OCI-LY7 (cell line): ENCODE results near the gene GLRA1. TPM values are rescaled to one million over a fixed set of nuclear protein-coding genes. Genes with fewer than 3 reads are reported as not detected.

Source experiments
- BruUV-seq: library from RNA; stranded (reverse); fragments of 400-500 nt; replicated peaks from 2 replicates; lab custom pipeline; 2021; lab: Mats Ljungman, UMichigan
- CTCF ChIA-PET: fragments of 300-600 bp; sonication (Branson Sonifier 250); formaldehyde crosslinking; loops from one replicate; lab custom pipeline; 2022; ENCODE audit warnings: antibody characterized with exemption; ENCODE audit not compliant: unreplicated experiment; lab: Charles Lee
- POLR2A ChIA-PET: fragments of 300-600 bp; sonication (Branson Sonifier 250); formaldehyde crosslinking; loops from one replicate; lab custom pipeline; 2022; ENCODE audit warnings: antibody characterized with exemption; lab: Charles Lee
- DNase-seq: peaks from one replicate; pipeline ENCODE4 v3.0.0-alpha.2; 2015; ENCODE audit warnings: low spot score
- H2AFZ ChIP-seq: fragments of 200-600 bp; sonication (generic), shearing (Covaris generic); 2 replicates; pipeline ENCODE4 v1.6.1; 2014; ENCODE audit warnings: mild to moderate bottlenecking, antibody characterized with exemption, low read length, moderate library complexity
- H3K27ac ChIP-seq: fragments of 200-600 bp; sonication (generic); 2 replicates; pipeline ENCODE4 v1.5.1; 2014; ENCODE audit warnings: mixed run types, low read depth, mild to moderate bottlenecking, moderate library complexity, low read length, inconsistent platforms; ENCODE audit not compliant: poor library complexity, severe bottlenecking
- H3K36me3 ChIP-seq: fragments of 200-600 bp; sonication (generic); 2 replicates; pipeline ENCODE4 v1.6.1; 2014; ENCODE audit warnings: mild to moderate bottlenecking, antibody characterized with exemption, low read length, moderate library complexity, mixed read lengths; ENCODE audit not compliant: insufficient read depth
- H3K4me1 ChIP-seq: fragments of 200-600 bp; sonication (generic); 2 replicates; pipeline ENCODE4 v1.5.1; 2014; ENCODE audit warnings: mild to moderate bottlenecking, low read length; ENCODE audit not compliant: insufficient read depth, poor library complexity, severe bottlenecking
- H3K4me2 ChIP-seq: fragments of 200-600 bp; sonication (generic); 2 replicates; pipeline ENCODE4 v1.6.1; 2014; ENCODE audit warnings: mild to moderate bottlenecking, low read length
- H3K4me3 ChIP-seq: fragments of 200-600 bp; sonication (generic); 2 replicates; pipeline ENCODE4 v1.5.1; 2014; ENCODE audit warnings: mild to moderate bottlenecking, low read depth, low read length; ENCODE audit not compliant: poor library complexity, severe bottlenecking
- H3K79me2 ChIP-seq: fragments of 200-600 bp; sonication (generic); 2 replicates; pipeline ENCODE4 v1.6.1; 2016; ENCODE audit warnings: low read depth, mild to moderate bottlenecking, low read length, moderate library complexity, mixed read lengths; ENCODE audit not compliant: insufficient read depth
- H3K9me2 ChIP-seq: fragments of 200-600 bp; sonication (generic); 2 replicates; pipeline ENCODE4 v1.6.1; 2016; ENCODE audit warnings: mild to moderate bottlenecking, low read length, mixed read lengths; ENCODE audit not compliant: insufficient read depth
- H3K9me3 ChIP-seq: fragments of 200-600 bp; sonication (generic); 2 replicates; pipeline ENCODE4 v1.6.1; 2014; ENCODE audit warnings: mild to moderate bottlenecking, mixed run types, low read length, mixed read lengths
- H4K20me1 ChIP-seq: fragments of 200-600 bp; sonication (generic); 2 replicates; pipeline ENCODE4 v1.6.1; 2014; ENCODE audit warnings: mild to moderate bottlenecking, antibody characterized with exemption, low read length, moderate library complexity, mixed read lengths; ENCODE audit not compliant: insufficient read depth
- EZH2phosphoT487 ChIP-seq: fragments of 200-600 bp; sonication (generic); IDR thresholded peaks from 2 replicates; pipeline ENCODE4 v1.6.1; 2018; ENCODE audit warnings: low read depth, borderline replicate concordance, mild to moderate bottlenecking, mixed run types, antibody characterized with exemption, low read length, moderate library complexity, mixed read lengths
- intact Hi-C: fragments of 100-400 bp; cut with micrococcal nuclease; formaldehyde crosslinking; loops from one replicate; pipeline ENCODE4 v1.10.0; 2022; ENCODE audit not compliant: unreplicated experiment
- total RNA-seq, 2 experiments: library from RNA; depleted of rRNA in 1 of 2; stranded (reverse); fragments of >200 nt in 1 of 2; shearing (Covaris generic) in 1 of 2; gene quantifications; 2 replicates each; pipeline ENCODE4 v1.2.3, GENCODE V29; 2014 to 2022
- TF ChIP-seq, protein P1 (sequence below): fragments of 200-600 bp; sonication (generic); conservative IDR thresholded peaks from 2 replicates; pipeline ENCODE4 v1.5.1; 2014; ENCODE audit warnings: mild to moderate bottlenecking, antibody characterized with exemption, low read length, moderate library complexity, mixed read lengths

The GLRA1 gene
- total RNA-seq, 2 experiments from 2014 or later, result not detected

DNA sequence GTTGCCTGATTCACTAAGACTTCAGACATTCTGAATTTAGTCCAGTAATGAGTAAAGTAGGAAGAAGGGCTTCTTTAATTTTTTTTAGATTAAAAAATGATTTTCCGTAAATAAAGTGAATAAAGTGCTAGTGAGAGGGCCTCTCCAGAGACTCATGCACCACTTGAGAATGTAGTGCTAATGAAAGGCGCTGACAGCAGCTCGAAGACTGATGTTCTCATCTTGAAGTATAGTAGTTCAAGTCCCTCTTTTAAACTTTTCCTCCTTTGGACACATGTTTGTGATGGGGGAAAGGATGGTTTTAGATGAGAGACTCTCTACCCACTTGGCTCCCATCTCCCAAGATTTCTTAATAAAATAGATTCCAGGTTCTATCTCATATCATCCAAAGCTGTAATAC is 104.4 kb downstream of the GLRA1 start:
- Histone ChIP-seq H3K27ac (no peak overlapping the region), H3K4me3 (no peak overlapping the region), H3K36me3 (peaks cover 25% of the 10 kb centered on the region; the same call in 1 of the 2 replicates), H3K9me3 (no peaks in the 10 kb centered on the region), H3K79me2 (no peaks in the 10 kb centered on the region), H3K4me2 (no peak overlapping the region), H3K4me1 (no peaks in the 10 kb centered on the region), H4K20me1 (no peaks in the 10 kb centered on the region), H2AFZ (no peak overlapping the region), H3K9me2 (no peaks in the 10 kb centered on the region)
- ChIA-PET CTCF (no interaction called here), POLR2A (no interaction called here)
- DNase-seq, result no peak
- TF ChIP-seq EZH2phosphoT487, result no peak
- TF ChIP-seq, protein P1, sequence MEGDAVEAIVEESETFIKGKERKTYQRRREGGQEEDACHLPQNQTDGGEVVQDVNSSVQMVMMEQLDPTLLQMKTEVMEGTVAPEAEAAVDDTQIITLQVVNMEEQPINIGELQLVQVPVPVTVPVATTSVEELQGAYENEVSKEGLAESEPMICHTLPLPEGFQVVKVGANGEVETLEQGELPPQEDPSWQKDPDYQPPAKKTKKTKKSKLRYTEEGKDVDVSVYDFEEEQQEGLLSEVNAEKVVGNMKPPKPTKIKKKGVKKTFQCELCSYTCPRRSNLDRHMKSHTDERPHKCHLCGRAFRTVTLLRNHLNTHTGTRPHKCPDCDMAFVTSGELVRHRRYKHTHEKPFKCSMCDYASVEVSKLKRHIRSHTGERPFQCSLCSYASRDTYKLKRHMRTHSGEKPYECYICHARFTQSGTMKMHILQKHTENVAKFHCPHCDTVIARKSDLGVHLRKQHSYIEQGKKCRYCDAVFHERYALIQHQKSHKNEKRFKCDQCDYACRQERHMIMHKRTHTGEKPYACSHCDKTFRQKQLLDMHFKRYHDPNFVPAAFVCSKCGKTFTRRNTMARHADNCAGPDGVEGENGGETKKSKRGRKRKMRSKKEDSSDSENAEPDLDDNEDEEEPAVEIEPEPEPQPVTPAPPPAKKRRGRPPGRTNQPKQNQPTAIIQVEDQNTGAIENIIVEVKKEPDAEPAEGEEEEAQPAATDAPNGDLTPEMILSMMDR, result no peak
- BruUV-seq, result no TSS peak
- intact Hi-C loops, result loop anchor here (10.0 kb wide), 1 partner anchor 685 kb away; no protein-coding TSS in a partner anchor

DNA sequence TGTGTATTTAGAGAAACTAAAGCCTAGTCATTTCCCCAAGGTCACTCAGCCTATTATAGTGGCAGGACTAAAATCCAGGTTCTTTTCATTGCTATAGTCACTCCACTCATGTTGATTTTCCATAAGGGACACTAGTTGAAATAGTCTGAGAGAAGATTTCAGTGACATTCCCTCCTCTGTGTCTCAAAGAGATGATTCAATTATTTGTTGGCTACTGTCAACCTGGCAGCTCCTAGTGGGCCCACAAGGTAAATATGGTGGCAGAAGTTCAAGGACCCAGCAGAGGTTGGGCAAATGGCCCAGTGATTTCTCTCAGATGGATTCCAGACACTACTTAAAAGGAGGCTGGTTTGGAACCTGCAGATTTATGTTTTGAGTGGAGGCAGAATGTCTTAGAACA is 104.8 kb downstream of the GLRA1 start:
- intact Hi-C loops, result loop anchor here (10.0 kb wide), 1 partner anchor 685 kb away; no protein-coding TSS in a partner anchor
- Histone ChIP-seq H3K36me3 (peaks cover 28% of the 10 kb centered on the region; the same call in 1 of the 2 replicates), H3K9me2 (no peaks in the 10 kb centered on the region), H2AFZ (no peak overlapping the region), H3K4me2 (no peak overlapping the region), H4K20me1 (no peaks in the 10 kb centered on the region), H3K4me1 (no peaks in the 10 kb centered on the region), H3K79me2 (no peaks in the 10 kb centered on the region), H3K27ac (no peak overlapping the region), H3K4me3 (no peak overlapping the region), H3K9me3 (no peaks in the 10 kb centered on the region)
- TF ChIP-seq EZH2phosphoT487, result no peak
- ChIA-PET CTCF (no interaction called here), POLR2A (interaction anchor here (1.9 kb wide), 1 partner anchor 21 kb away, joined by 5 read pairs; no protein-coding TSS in a partner anchor)
- BruUV-seq, result no TSS peak
- DNase-seq, result no peak

DNA sequence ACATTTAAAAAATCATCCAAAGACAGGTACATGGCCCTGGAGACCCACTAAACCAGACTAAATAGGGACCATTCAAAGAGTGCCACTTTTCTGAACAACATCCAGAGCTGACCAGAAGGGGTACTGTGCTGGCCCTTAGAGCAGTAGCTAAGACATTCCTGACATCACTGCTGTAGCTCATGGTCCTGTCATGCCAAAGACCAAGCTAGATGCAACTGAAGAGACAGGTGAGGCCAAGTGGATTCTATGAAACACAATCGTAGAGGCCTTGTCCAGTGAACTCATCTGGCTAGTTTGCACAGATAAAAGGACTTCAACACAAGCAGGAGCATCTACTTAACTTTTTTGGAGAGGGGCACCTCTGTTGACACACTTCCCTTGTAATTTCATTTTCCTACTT is 109.6 kb downstream of the GLRA1 start:
- TSS peak; percentile 6 for BruUV-seq
- no peak for DNase-seq
- Histone ChIP-seq H3K36me3 (peaks cover 75% of the 10 kb centered on the region), H3K4me3 (no peak overlapping the region), H3K4me1 (no peaks in the 10 kb centered on the region), H3K27ac (no peak overlapping the region), H3K9me2 (no peaks in the 10 kb centered on the region), H3K79me2 (no peaks in the 10 kb centered on the region), H4K20me1 (0 out of 2 replicates have a peak, but pooled peaks cover 6% of the 10 kb centered on the region), H2AFZ (no peak overlapping the region), H3K9me3 (no peaks in the 10 kb centered on the region), H3K4me2 (no peak overlapping the region)
- CTCF ChIA-PET, result no interaction called here
- POLR2A ChIA-PET, result interaction anchor here (0.5 to 2.3 kb wide), 7 partner anchors 9 to 86 kb away, joined by 3 to 9 read pairs (median 6); no protein-coding TSS in a partner anchor
- TF ChIP-seq, protein P1, result no peak
- TF ChIP-seq EZH2phosphoT487, result no peak
- intact Hi-C loops, result no loop called here
